ENCODE data around the gene NPM1.

Gene NPM1

GRCh38 chr5:171419688-171420430 lies 32.2 kb downstream of the NPM1 start:
- H3K4me3 ChIP-seq (ENCODE audit: low read depth, low read length), result no peak overlapping the region
- no peak for DNase-seq (ENCODE audit: low read depth)
- TF ChIP-seq CTCF (IDR thresholded peaks at IDR 0.05; ENCODE audit: low read depth, low read length) (no peak), POLR2A (IDR thresholded peaks at IDR 0.05; ENCODE audit: extremely low read depth, insufficient read length) (no peak)
- TF ChIP-seq, protein P1, sequence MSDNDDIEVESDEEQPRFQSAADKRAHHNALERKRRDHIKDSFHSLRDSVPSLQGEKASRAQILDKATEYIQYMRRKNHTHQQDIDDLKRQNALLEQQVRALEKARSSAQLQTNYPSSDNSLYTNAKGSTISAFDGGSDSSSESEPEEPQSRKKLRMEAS (IDR thresholded peaks at IDR 0.05; ENCODE audit: low read depth, low read length), result no peak

DNA sequence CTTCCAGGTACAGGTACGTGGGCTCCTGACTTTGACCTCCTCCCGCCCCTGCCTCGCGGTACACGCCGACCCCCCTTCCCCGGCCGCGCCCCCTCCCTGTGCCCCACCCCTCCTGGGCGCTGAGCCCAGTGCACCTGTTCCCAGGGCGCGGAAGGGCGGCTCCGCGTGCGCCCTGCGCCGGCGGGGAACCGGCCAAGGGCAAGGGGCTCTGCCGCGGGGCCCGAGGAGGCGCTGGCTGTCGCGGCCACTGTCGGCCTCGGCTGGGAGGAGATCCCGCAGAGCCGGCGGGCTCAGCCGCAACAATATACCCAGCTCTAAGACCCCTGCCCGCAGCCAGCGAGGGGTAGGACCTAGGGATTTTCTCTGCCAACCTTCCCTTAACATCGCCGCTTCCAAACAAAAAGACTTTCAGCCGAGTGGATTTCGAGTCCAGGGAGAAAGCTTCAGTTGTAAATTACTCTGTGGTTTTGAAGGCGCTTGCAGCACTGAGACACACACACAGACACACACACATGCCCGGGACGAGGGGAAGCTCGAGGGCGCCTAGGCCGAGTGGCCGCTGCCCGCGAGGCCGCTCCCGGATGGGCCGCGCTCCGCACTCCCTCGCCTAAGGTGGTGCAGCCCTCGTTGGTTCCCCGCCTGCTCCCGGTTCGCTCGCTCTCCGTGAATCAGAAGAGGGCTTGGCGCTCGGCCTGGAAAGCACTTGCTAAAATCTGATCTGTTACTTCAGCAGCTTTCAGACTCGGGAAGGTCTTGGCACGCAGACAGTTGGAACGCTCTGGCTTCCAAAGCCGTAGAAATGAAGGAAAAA lies 33.0 kb downstream of the NPM1 start:
- DNase-seq (ENCODE audit: low read depth), result no peak
- H3K4me3 ChIP-seq (ENCODE audit: low read depth, low read length), result no peak overlapping the region
- TF ChIP-seq, protein P1 (IDR thresholded peaks at IDR 0.05; ENCODE audit: low read depth, low read length), result no peak
- no peak for TF ChIP-seq MYC (IDR thresholded peaks at IDR 0.05; ENCODE audit: low read depth, low read length)
- no peak for TF ChIP-seq POLR2A (IDR thresholded peaks at IDR 0.05; ENCODE audit: extremely low read depth, insufficient read length)
- TF ChIP-seq CTCF (IDR thresholded peaks at IDR 0.05; ENCODE audit: low read depth, low read length), result no peak

GRCh38 chr5:171421331-171422262 lies 33.9 kb downstream of the NPM1 start:
- DNase-seq (ENCODE audit: low read depth), result no peak
- H3K4me3 ChIP-seq (ENCODE audit: low read depth, low read length), result no peak overlapping the region
- TF ChIP-seq MYC (IDR thresholded peaks at IDR 0.05; ENCODE audit: low read depth, low read length), result no peak
- TF ChIP-seq, protein P1 (IDR thresholded peaks at IDR 0.05; ENCODE audit: low read depth, low read length), result no peak
- no peak for TF ChIP-seq POLR2A (IDR thresholded peaks at IDR 0.05; ENCODE audit: extremely low read depth, insufficient read length)

DNA sequence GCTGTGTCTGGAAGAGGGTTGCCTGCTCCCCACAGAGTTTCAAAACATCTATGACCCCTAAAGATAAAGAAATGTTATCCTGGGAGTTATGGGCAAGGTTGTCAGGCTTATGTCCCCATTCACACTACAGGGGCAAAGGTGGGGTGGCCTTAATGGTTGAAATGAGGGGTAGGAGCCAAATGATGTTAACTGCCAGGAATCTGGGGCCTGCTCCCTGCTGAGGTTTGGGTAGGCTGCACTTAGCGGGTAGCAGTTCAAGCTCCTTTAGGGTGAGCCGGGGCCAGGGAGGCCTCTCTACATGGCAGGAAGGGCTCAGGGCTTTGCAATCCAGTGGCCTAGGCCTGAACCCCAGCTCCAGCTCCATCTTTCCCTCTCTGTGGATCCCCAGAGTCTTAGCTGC lies 34.8 kb downstream of the NPM1 start:
- TF ChIP-seq CTCF (IDR thresholded peaks at IDR 0.05; ENCODE audit: low read depth, low read length) (no peak), MYC (IDR thresholded peaks at IDR 0.05; ENCODE audit: low read depth, low read length) (no peak), POLR2A (IDR thresholded peaks at IDR 0.05; ENCODE audit: extremely low read depth, insufficient read length) (no peak)
- TF ChIP-seq, protein P1 (IDR thresholded peaks at IDR 0.05; ENCODE audit: low read depth, low read length), result no peak
- no peak overlapping the region for H3K4me3 ChIP-seq (ENCODE audit: low read depth, low read length)
- DNase-seq (ENCODE audit: low read depth), result no peak

DNA sequence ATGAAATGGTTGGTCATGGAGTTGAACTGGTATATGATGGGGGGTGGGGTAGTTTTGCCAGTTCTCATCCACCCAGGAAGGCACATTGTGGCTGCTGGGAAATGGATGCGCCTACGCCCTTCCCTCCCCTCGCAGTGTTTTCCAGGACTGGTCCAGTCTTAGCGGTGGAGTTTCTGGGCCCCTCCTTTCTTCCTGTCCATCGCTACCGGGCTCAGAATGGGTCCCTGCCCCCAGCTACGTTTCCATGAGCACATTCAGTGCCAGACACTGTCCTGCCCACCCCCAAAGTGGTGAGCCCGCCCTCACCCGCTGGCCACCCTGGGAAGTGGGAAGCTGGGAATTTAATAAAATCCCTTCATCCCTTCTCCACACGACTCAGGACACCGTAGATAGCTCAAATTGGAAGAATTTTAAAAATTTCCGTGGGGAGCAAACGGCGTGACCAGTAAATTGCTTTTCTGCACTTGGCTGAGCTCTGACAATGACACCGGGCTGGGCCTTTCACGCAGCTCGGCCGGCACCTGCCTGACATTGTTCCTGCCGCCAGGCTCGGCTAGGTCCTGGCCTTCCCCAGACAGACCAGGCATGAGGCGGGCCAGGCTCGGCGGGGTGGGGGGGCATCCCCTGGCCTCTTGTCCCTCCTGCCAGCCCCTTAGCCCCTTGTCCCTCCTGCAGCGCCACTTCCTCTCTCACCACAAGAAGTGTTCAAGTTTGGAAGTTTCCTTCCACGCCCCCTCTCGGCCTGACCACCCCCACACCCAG lies 35.4 kb downstream of the NPM1 start:
- TF ChIP-seq, protein P1 (IDR thresholded peaks at IDR 0.05; ENCODE audit: low read depth, low read length), result no peak
- no peak for TF ChIP-seq POLR2A (IDR thresholded peaks at IDR 0.05; ENCODE audit: extremely low read depth, insufficient read length)
- no peak for TF ChIP-seq MYC (IDR thresholded peaks at IDR 0.05; ENCODE audit: low read depth, low read length)
- no peak for TF ChIP-seq CTCF (IDR thresholded peaks at IDR 0.05; ENCODE audit: low read depth, low read length)
- DNase-seq (ENCODE audit: low read depth), result no peak
- H3K4me3 ChIP-seq (ENCODE audit: low read depth, low read length), result no peak overlapping the region
